ENCODE measurements around the gene PRR7. TPM values are rescaled to one million over a fixed set of nuclear protein-coding genes. Genes with fewer than 3 reads are reported as not detected.

The PRR7 gene
- total RNA-seq, 1 experiment from 2014 or later: 23.2 TPM

DNA sequence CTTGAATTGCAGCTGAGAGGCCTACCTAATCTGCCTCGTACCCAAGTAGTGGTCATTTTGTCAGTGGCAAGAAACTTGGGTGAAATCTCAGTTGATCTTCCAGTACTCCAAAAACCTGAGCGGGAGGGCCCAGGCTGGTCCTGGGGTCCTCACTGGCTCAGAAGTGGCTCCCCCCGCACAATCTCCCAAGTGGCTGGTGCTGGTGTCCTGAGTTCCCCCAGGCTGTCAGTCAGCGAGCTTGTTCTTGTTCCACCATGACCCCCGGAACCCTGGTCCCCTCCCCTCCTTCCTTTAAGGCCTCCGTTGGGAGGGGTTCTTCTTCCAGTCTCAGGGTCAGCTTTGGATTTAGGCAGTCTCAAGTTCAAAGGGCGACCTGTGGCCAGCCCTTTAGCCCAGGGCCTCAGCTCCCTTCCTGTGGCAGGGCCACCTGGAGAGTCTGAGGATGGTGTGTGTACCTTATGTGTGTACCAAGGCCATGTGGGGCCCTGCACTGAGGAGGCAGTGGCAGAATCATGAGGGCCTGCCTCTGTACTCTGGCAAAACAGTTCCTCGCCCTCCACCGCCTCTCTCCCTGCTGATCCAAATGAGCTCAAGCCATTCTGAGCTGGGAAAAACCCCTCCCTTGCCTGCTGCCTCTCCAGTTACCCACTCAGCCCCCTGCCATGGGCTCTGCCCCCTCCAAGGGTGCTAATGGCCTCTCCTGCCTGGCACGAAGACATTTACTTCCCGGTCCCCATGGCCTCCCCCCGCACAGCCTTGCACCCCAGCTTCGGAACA, 31.3 kb downstream of the PRR7 start:
- TF ChIP-seq, protein P1, sequence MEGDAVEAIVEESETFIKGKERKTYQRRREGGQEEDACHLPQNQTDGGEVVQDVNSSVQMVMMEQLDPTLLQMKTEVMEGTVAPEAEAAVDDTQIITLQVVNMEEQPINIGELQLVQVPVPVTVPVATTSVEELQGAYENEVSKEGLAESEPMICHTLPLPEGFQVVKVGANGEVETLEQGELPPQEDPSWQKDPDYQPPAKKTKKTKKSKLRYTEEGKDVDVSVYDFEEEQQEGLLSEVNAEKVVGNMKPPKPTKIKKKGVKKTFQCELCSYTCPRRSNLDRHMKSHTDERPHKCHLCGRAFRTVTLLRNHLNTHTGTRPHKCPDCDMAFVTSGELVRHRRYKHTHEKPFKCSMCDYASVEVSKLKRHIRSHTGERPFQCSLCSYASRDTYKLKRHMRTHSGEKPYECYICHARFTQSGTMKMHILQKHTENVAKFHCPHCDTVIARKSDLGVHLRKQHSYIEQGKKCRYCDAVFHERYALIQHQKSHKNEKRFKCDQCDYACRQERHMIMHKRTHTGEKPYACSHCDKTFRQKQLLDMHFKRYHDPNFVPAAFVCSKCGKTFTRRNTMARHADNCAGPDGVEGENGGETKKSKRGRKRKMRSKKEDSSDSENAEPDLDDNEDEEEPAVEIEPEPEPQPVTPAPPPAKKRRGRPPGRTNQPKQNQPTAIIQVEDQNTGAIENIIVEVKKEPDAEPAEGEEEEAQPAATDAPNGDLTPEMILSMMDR (IDR thresholded peaks at IDR 0.05; ENCODE audit: unreplicated experiment): no peak
- Mint-ChIP-seq H3K9me3 (ENCODE audit: unreplicated experiment) (no peaks in the 10 kb centered on the region), H3K4me3 (ENCODE audit: unreplicated experiment) (no peak overlapping the region), H3K36me3 (ENCODE audit: insufficient read depth, unreplicated experiment) (peaks cover 10% of the 10 kb centered on the region), H3K27ac (ENCODE audit: low read depth, unreplicated experiment) (peak overlapping the region; percentile 87), H3K27me3 (ENCODE audit: insufficient read depth, unreplicated experiment) (no peaks in the 10 kb centered on the region), H3K4me1 (ENCODE audit: insufficient read depth, unreplicated experiment) (peaks cover 45% of the 10 kb centered on the region)
- ChIA-PET POLR2A (interaction anchor here (0.6 to 3.0 kb wide), 10 partner anchors 8 to 428 kb away, joined by 3 to 18 read pairs (median 4); partner anchors contain the start of genes GRK6 and PDLIM7), CTCF (interaction anchor here (0.5 to 3.9 kb wide), 12 partner anchors 10 to 168 kb away, joined by 3 to 23 read pairs (median 4); no protein-coding TSS in a partner anchor)
- no TSS peak for BruUV-seq (replicated peaks)
- no peak for DNase-seq (ENCODE audit: unreplicated experiment)
- intact Hi-C loops (cut with micrococcal nuclease): loop anchor here (2.0 kb wide), 1 partner anchor 19 kb away; the partner anchor contains the start of gene PDLIM7

DNA sequence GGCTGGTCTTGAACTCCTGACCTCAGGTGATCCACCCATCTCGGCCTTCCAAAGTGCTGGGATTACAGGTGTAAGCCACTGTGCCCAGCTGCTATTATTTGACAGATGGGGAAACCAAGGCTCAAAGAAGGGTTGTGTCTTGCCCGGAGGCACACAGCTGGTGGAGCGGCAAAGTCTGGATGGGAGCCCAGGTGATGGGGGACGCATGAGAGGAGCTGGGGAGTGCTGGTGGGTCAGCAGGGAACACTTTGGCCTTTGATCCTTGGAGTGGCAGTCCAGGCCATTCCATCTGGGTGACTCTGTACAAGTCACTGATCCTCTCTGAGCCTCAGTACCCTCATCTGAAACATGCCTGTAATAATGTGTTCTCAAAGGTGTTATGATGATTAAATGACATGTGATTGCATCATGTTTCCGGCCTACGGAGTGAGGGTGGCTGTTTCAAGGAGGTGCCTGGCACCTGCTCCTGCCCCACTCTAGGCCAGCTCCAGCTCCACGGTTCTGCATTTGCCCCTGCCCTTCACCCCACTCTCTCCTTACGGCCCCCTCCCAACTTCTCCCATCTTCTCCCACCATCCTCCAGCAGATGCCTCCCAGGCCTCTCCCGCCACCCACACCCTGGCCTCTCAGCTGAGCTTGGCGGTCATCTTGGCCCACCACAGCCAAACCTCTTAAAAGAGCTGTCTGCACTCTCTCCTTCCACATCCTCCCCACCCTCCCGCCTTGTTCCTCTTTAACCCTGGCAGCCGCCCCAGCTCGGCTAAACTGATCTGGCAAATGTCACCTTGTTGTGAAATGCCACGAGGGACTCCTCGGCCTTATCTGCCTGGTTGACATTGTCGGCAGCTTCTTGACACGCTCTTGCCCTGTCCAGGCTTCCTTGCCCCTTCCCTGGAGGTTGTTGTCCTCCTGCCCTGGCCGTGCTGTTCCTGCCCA, 32.4 kb downstream of the PRR7 start:
- no peaks in the 10 kb centered on the region for H3K27me3 Mint-ChIP-seq (ENCODE audit: insufficient read depth, unreplicated experiment)
- ChIA-PET POLR2A (interaction anchor here (1.2 to 3.0 kb wide), 3 partner anchors 14 to 18 kb away, joined by 4 to 18 read pairs (median 5); partner anchors contain the start of gene PDLIM7), CTCF (interaction anchor here (0.9 to 3.9 kb wide), 9 partner anchors 9 to 129 kb away, joined by 3 to 23 read pairs (median 4); no protein-coding TSS in a partner anchor)
- peaks cover 11% of the 10 kb centered on the region for H3K36me3 Mint-ChIP-seq (ENCODE audit: insufficient read depth, unreplicated experiment)
- TF ChIP-seq, protein P1 (IDR thresholded peaks at IDR 0.05; ENCODE audit: unreplicated experiment): no peak
- peak; percentile 71 for DNase-seq (ENCODE audit: unreplicated experiment)
- intact Hi-C loops (cut with micrococcal nuclease): loop anchor here (2.0 kb wide), 1 partner anchor 18 kb away; the partner anchor contains the start of gene PDLIM7
- BruUV-seq (replicated peaks): TSS peak; percentile 71
- H3K4me1 Mint-ChIP-seq (ENCODE audit: insufficient read depth, unreplicated experiment): peaks cover 47% of the 10 kb centered on the region
- no peaks in the 10 kb centered on the region for H3K9me3 Mint-ChIP-seq (ENCODE audit: unreplicated experiment)
- no peak overlapping the region for H3K4me3 Mint-ChIP-seq (ENCODE audit: unreplicated experiment)
- H3K27ac Mint-ChIP-seq (ENCODE audit: low read depth, unreplicated experiment): peak overlapping the region; percentile 87

DNA sequence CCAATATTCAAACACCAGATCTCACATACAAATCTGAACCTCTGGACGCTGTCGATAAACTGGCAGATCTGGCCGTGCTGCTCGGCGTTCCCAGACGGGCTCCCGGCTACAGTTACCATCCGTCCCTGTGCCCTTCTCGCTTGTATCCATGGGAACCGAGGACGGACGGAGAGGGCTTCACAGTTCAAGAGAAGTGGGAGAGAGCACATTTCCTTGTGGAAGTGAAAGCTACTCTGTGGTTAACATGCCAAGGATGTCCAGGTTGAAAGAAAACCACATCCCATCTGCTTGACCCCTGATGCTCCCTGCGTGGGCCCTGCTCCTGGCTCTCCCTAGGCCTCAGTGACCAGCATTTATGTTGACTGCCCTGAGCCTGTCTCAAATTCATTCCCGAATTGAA, 33.2 kb downstream of the PRR7 start:
- no peaks in the 10 kb centered on the region for H3K27me3 Mint-ChIP-seq (ENCODE audit: insufficient read depth, unreplicated experiment)
- no peak overlapping the region for H3K4me3 Mint-ChIP-seq (ENCODE audit: unreplicated experiment)
- DNase-seq (ENCODE audit: unreplicated experiment): no peak
- ChIA-PET POLR2A (interaction anchor here (0.6 to 2.7 kb wide), 2 partner anchors 15 to 21 kb away, joined by 3 to 5 read pairs; no protein-coding TSS in a partner anchor), CTCF (interaction anchor here (0.8 to 3.9 kb wide), 5 partner anchors 13 to 77 kb away, joined by 3 to 23 read pairs (median 5); no protein-coding TSS in a partner anchor)
- peaks cover 16% of the 10 kb centered on the region for H3K36me3 Mint-ChIP-seq (ENCODE audit: insufficient read depth, unreplicated experiment)
- TF ChIP-seq, protein P1 (IDR thresholded peaks at IDR 0.05; ENCODE audit: unreplicated experiment): no peak
- H3K9me3 Mint-ChIP-seq (ENCODE audit: unreplicated experiment): no peaks in the 10 kb centered on the region
- no TSS peak for BruUV-seq (replicated peaks)
- H3K27ac Mint-ChIP-seq (ENCODE audit: low read depth, unreplicated experiment): peak overlapping the region; percentile 87
- intact Hi-C loops (cut with micrococcal nuclease): loop anchor here (2.0 kb wide), 1 partner anchor 17 kb away; the partner anchor contains the start of gene PDLIM7
- peaks cover 50% of the 10 kb centered on the region for H3K4me1 Mint-ChIP-seq (ENCODE audit: insufficient read depth, unreplicated experiment)
